C1 segment of cervical spinal cord (tissue), 14 donors: ENCODE results near the gene CCDC12.

Experiments
- DNase-seq, 14 donors: peaks; one replicate each; lab custom pipeline; 2025; lab: John Stamatoyannopoulos, UW

Gene CCDC12

GRCh38 chr3:46958467-46959160, 17.9 kb downstream of the CCDC12 start:
- no peak for DNase-seq

- no peak for DNase-seq
Measured at GRCh38 chr3:46957092-46957820, 19.3 kb downstream of the CCDC12 start.

- no peak for DNase-seq
Measured at GRCh38 chr3:46955801-46956259, 20.7 kb downstream of the CCDC12 start.

GRCh38 chr3:46955157-46955556, 21.4 kb downstream of the CCDC12 start:
- no peak for DNase-seq

- no peak for DNase-seq
Measured at GRCh38 chr3:46954178-46954577, 22.4 kb downstream of the CCDC12 start.

GRCh38 chr3:46953234-46954010, 23.1 kb downstream of the CCDC12 start:
- DNase-seq, result no peak

GRCh38 chr3:46952813-46953212, 23.7 kb downstream of the CCDC12 start:
- DNase-seq, result no peak

- DNase-seq, result no peak
Measured at GRCh38 chr3:46950650-46951241, 25.8 kb downstream of the CCDC12 start.

GRCh38 chr3:46950177-46950576, 26.4 kb downstream of the CCDC12 start:
- DNase-seq, result no peak

GRCh38 chr3:46948830-46949671, 27.5 kb downstream of the CCDC12 start:
- no peak for DNase-seq

GRCh38 chr3:46947981-46948791, 28.4 kb downstream of the CCDC12 start:
- no peak for DNase-seq

GRCh38 chr3:46947546-46947901, 29.0 kb downstream of the CCDC12 start:
- DNase-seq, result no peak

- DNase-seq, result no peak
Measured at GRCh38 chr3:46946856-46947545, 29.5 kb downstream of the CCDC12 start.

GRCh38 chr3:46946416-46946815, 30.1 kb downstream of the CCDC12 start:
- DNase-seq, result no peak

GRCh38 chr3:46944191-46944590, 32.4 kb downstream of the CCDC12 start:
- DNase-seq, result no peak

- DNase-seq, result no peak
Measured at GRCh38 chr3:46943237-46944187, 33.0 kb downstream of the CCDC12 start.

GRCh38 chr3:46942481-46943236, 33.9 kb downstream of the CCDC12 start:
- no peak for DNase-seq

GRCh38 chr3:46942076-46942475, 34.5 kb downstream of the CCDC12 start:
- no peak for DNase-seq
